ENCODE data around the gene HSP90AB1. TPM values are rescaled to one million over a fixed set of nuclear protein-coding genes. Genes with fewer than 3 reads are reported as not detected.
A peak's percentile ranks its signal among the peaks of the same experiment; 100 is the strongest.

Gene HSP90AB1
- polyA plus RNA-seq, 3 donors = 1,185 to 1,258 (median 1,228) TPM

- DNase-seq (ENCODE audit: extremely low read depth in 1 of 11, low read depth in 9 of 11, low spot score in 4 of 11) = peak in 1 of 11 donors; percentile 47
Measured at GRCh38 chr6:44247338-44248302, 719 bp downstream of the HSP90AB1 start.

DNA sequence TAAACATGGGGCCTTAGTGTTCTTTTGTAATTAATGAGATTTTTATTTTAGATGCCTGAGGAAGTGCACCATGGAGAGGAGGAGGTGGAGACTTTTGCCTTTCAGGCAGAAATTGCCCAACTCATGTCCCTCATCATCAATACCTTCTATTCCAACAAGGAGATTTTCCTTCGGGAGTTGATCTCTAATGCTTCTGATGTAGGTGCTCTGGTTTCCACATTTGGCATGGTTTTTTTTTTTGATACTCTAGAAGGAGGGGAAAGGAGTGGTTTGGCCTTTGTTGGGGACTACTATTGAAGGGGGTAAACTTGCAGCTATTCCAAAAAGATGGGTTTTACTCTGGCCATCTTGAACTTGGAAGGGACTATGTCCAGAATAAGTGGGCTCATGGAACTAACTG lies 1.7 kb downstream of the HSP90AB1 start:
- no peak for DNase-seq (ENCODE audit: extremely low read depth in 1 of 11, low read depth in 9 of 11, low spot score in 4 of 11)

GRCh38 chr6:44249082-44249748 lies 2.3 kb downstream of the HSP90AB1 start:
- no peak for DNase-seq (ENCODE audit: extremely low read depth in 1 of 11, low read depth in 9 of 11, low spot score in 4 of 11)

DNA sequence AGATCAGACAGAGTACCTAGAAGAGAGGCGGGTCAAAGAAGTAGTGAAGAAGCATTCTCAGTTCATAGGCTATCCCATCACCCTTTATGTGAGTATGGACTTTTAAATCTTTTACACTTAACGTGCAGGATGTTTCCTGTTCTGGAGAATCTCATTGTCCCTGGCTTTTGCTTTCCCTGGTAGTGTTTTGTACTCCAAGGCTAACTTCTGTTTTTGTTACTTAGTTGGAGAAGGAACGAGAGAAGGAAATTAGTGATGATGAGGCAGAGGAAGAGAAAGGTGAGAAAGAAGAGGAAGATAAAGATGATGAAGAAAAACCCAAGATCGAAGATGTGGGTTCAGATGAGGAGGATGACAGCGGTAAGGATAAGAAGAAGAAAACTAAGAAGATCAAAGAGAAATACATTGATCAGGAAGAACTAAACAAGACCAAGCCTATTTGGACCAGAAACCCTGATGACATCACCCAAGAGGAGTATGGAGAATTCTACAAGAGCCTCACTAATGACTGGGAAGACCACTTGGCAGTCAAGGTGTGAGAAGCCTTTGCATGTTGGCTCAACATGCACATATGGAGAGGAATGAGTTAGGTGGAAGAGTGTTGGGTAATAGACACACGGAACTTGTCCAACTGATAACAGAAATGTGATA lies 3.3 kb downstream of the HSP90AB1 start:
- DNase-seq (ENCODE audit: extremely low read depth in 1 of 11, low read depth in 9 of 11, low spot score in 4 of 11) = no peak

DNA sequence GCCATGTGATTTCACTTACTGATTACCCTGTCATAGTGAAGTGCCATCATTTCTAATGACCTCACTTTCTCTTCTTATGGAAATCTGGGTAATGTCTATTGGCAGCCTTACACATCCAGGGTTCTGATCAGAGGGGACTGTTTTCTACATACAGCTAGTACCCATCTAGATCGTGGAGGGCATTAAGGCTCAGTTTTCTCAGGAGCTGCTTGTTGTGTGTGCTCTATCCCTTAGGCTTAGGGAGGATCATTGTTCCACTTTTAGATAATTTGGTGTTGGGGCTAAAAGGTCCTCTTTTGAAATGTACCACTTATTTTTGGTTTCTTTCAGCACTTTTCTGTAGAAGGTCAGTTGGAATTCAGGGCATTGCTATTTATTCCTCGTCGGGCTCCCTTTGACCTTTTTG lies 3.8 kb downstream of the HSP90AB1 start:
- no peak for DNase-seq (ENCODE audit: extremely low read depth in 1 of 11, low read depth in 9 of 11, low spot score in 4 of 11)

- no peak for DNase-seq (ENCODE audit: extremely low read depth in 1 of 11, low read depth in 9 of 11, low spot score in 4 of 11)
Measured at GRCh38 chr6:44251576-44252524, 4.9 kb downstream of the HSP90AB1 start.

DNA sequence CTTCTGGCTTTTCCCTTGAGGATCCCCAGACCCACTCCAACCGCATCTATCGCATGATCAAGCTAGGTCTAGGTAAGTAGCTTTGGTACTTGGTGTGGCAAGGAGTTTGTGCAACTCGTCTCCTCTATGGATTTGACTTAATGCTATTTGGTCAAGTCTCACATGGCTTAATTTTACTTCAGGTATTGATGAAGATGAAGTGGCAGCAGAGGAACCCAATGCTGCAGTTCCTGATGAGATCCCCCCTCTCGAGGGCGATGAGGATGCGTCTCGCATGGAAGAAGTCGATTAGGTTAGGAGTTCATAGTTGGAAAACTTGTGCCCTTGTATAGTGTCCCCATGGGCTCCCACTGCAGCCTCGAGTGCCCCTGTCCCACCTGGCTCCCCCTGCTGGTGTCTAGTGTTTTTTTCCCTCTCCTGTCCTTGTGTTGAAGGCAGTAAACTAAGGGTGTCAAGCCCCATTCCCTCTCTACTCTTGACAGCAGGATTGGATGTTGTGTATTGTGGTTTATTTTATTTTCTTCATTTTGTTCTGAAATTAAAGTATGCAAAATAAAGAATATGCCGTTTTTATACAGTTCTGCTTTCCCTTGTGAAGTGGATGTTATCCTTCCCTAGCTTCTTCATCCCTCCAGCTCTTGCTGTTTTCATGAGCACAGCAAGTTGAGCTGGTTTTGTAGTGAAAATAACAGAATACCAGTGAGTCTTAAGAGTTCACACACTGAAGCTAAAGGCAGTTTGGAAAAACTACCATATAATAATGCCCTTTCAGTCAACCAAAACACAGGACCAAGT lies 6.6 kb downstream of the HSP90AB1 start:
- no peak for DNase-seq (ENCODE audit: extremely low read depth in 1 of 11, low read depth in 9 of 11, low spot score in 4 of 11)

DNA sequence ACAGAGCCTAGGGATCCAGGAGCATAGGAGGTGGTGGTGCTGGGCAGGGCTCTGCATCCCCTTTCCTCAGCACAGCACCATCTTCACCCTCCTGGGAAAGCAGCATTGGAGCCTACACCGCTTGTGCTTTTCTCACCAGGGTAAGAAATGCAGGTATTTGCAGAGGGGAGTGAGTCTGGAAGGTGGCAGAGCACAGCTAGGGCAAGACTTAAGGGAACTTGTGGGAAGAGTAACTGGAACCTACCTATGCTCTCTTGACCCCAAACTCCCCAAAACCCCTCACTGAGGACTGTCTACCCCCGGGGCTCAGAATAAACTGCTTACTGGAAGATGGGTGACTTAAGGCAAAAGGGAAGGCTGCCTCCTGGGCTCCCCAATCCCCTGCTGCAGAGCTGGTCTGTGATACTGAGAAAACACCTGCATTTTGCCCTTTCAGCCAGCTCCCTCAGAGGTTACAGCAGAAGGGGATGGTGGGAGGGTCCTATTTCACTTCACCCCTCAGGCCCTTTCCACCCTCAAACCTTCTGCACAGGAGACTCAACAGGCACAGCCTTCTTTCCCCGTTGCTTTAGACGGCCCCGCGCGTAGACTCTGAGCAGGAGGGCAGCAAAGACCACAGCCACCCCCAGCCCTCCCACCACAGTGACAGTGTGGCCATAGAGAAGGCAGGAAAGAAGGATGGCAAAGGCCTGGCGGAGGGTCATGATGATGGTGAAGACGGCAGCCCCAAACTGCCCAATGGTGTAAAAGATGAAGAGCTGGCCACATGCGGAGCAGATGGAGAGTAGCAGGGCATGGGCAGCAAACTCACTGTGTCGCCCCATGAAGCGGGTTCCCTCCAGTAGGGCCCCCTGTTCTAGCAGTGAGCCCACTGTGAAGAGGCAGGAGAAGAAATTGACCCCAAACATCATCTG lies 7.5 kb downstream of the HSP90AB1 start:
- DNase-seq (ENCODE audit: extremely low read depth in 1 of 11, low read depth in 9 of 11, low spot score in 4 of 11) = no peak

DNA sequence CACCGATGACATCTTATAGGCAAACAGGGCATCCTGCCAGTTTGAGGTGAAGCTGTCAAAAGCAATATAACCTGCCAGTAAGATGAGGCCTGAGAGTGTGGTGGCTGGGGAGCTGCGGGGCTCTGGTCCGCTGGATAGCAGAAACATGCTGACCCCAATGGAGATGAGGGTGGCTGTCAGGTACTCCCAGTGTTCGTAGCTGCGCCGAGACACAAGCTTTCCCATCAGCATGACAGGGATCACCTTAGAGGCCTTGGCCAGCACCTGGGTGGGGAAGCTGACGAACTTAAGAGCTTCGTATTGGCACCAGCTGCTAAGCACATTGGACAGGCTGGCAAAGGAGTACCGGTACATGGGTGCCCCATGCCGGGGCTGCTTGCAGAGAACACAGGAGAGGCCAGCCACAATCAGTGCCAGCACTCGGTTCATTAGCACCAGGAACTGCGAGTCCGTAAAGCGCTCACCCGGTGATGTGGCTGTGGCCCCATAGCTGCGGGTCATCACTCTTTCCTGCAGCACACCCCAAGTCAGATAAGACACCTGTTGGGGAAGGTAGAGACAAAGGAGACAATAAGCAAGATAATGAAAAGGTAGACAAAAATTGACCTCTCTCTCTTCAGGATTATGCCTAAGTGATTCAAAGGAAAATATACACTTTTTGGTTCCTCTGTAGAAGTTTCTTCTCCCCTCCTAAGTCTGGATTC lies 8.4 kb downstream of the HSP90AB1 start:
- DNase-seq (ENCODE audit: extremely low read depth in 1 of 11, low read depth in 9 of 11, low spot score in 4 of 11) = no peak

DNA sequence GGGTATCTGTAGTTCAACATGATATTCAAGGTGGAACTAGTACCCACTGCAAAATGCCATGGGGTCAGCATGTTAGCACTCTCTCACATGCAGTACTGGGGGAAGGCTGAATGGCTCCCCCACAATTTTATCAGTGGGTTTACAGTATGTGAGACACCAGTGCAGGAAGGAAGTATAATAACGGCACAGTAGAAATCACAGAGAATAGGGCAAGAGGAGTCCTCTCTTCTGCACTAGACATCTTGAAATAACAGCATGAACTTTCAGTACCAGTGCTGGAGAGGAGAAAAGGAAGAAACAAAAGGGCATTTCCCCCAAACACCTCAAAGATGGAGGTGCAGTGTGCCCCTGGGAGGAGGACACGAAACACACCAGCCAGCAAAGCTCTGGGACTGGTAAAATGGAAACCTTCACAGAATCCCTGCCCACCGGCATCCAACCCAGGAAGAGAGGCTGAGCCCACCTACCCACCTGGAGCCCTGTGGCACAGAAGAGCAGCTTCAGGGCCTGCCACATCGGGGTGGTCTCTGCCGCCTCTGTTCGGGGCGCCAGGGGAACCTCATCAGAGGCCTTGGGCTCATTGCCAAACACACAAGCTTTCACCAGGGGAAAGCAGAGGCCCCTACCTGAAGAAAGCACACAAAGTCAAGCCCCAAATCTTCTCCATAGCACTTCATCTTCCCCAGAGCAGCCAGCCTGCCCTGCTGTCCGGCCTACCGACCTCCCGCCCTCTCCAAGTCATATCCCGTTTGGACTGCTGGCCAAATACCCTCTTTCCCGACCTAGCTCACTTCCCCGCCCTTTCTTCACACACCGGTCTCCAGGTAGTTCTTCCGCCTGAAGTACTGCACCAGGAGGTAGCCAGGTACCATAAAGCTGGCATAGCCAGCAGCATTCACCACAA lies 9.2 kb downstream of the HSP90AB1 start:
- no peak for DNase-seq (ENCODE audit: extremely low read depth in 1 of 11, low read depth in 9 of 11, low spot score in 4 of 11)

DNA sequence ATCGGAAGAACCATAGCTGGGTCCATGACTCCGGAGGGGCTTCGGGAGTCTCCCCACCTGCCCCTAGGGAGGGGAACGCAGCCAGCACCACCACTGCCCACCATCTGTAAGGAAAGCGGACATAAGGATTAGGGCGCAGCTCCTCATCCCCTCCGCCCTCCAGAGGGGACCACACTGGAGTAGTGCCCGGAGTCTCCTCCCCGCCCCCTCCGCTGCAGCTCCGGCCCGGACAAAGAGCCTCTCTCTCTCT lies 9.8 kb downstream of the HSP90AB1 start:
- no peak for DNase-seq (ENCODE audit: extremely low read depth in 1 of 11, low read depth in 9 of 11, low spot score in 4 of 11)

DNA sequence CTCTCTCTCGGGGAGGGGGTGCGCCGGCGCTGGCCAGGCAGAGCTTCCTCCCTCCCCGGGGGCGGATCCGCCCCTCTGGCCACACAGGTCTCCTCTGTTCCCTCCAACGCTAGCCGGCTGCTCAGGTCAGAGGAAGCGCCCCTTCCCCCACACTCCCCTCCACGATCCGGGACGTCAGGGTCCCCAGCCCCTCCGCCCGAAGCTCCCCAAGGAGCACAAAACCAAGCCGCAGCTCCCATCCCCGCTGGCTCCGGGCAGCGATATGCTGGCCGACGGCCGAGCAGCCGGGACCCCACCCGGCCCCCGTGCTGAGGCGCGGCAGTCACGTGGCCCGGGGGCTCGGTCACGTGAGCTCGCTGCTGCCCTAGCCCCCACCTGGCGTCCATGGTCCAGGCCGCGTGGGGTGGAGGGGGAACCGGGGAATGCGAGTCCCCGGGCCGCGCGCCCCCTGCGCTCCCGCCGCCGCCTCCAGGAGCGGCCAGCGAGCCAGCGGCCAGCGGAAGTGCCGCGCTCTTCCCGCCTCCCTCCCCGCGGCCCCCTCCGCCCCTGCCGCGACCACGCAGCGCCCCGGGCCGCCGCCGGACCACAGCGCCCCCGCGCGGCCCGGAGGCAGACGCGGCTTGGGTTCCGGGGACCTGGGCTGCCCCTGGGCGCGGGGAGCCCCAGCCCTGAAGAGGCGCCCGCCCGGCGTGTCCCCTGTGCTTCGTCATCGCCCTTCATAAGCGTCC lies 10.3 kb downstream of the HSP90AB1 start, which contains the start of gene SLC35B2:
SLC35B2 (minus strand) TSS at position 504 of the 728 bp plus-strand sequence; CDS start at position 386, 118 bp downstream.
- peak in 4 of 11 donors; percentile 68 to 72 (median 72) for DNase-seq (ENCODE audit: extremely low read depth in 1 of 11, low read depth in 9 of 11, low spot score in 4 of 11)

DNA sequence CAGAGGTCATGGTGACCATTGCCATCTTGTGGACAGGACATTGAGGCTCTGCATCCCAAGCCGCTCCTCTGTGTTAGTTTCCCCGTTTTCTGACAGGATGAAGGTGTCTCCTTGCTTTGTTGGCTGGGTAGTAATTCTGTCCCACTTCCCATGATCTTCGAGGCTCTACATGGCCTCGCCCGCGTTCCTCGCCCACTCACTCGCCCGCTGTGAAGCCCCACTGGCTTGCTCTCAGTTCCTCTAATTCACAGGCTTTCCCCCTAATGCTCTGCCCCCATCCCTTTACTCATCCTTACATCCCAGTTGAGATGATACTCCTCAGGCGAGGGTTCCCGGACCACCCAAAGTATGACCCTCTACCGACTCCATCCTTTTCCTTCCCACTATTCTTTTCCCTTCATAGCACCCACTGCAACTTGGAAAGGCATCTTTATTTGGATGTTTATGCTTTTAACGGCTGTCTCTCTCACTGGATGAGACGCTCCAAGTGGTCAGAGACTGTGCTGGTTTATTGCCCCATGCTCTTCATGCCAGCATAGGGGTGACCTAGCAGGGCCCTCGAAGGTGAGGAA lies 10.9 kb downstream of the HSP90AB1 start:
- no peak for DNase-seq (ENCODE audit: extremely low read depth in 1 of 11, low read depth in 9 of 11, low spot score in 4 of 11)

- DNase-seq (ENCODE audit: extremely low read depth in 1 of 11, low read depth in 9 of 11, low spot score in 4 of 11) = no peak
Measured at GRCh38 chr6:44258325-44258863, 11.5 kb downstream of the HSP90AB1 start.
